A673 (cell line): Measurements from ENCODE around the gene TDP1. TPM values are rescaled to one million over a fixed set of nuclear protein-coding genes. Genes with fewer than 3 reads are reported as not detected.

Experiments
- Bru-seq: library from RNA; stranded (reverse); fragments of 400-500 nt; gene quantifications from one replicate; lab custom pipeline; 2021; lab: Mats Ljungman, UMichigan
- BruChase-seq, 2 experiments: library from RNA; stranded (reverse); fragments of 400-500 nt; gene quantifications; one replicate each; lab custom pipeline; 2021; lab: Mats Ljungman, UMichigan
- BruUV-seq: library from RNA; stranded (reverse); fragments of 400-500 nt; replicated peaks from 2 replicates; lab custom pipeline; 2021; lab: Mats Ljungman, UMichigan
- CTCF ChIA-PET: fragments of 300-600 bp; sonication (Branson Sonifier 250); formaldehyde crosslinking; loops from one replicate; lab custom pipeline; 2022; ENCODE audit warnings: antibody characterized with exemption; lab: Charles Lee
- POLR2A ChIA-PET: fragments of 300-600 bp; sonication (Branson Sonifier 250); formaldehyde crosslinking; loops from one replicate; lab custom pipeline; 2022; ENCODE audit warnings: antibody characterized with exemption; ENCODE audit not compliant: low non-redundant PET; lab: Charles Lee
- DNase-seq: peaks from one replicate; pipeline ENCODE4 v3.0.0-alpha.2; 2015; ENCODE audit warnings: low spot score
- H3K27ac ChIP-seq: fragments of 200-600 bp; sonication (generic); 2 replicates; pipeline ENCODE4 v1.5.1; 2016; ENCODE audit warnings: mixed run types, low read depth, mild to moderate bottlenecking, mixed read lengths, antibody characterized with exemption, low read length; ENCODE audit not compliant: poor library complexity, severe bottlenecking
- H3K27me3 ChIP-seq: fragments of 200-600 bp; sonication (generic); replicated peaks from 2 replicates; pipeline ENCODE4 v1.6.1; 2017; ENCODE audit warnings: mixed run types, low read depth, mild to moderate bottlenecking, mixed read lengths, antibody characterized with exemption, low read length; ENCODE audit not compliant: insufficient read depth, poor library complexity
- H3K36me3 ChIP-seq: fragments of 200-600 bp; sonication (generic); 2 replicates; pipeline ENCODE4 v1.6.1; 2016; ENCODE audit warnings: mixed run types, mild to moderate bottlenecking, mixed read lengths, antibody characterized with exemption, low read length; ENCODE audit not compliant: insufficient read depth, poor library complexity, severe bottlenecking
- H3K4me1 ChIP-seq: fragments of 200-600 bp; sonication (generic); 2 replicates; pipeline ENCODE4 v1.6.1; 2017; ENCODE audit warnings: mixed run types, mild to moderate bottlenecking, mixed read lengths, antibody characterized with exemption, low read length; ENCODE audit not compliant: insufficient read depth, poor library complexity, severe bottlenecking
- H3K4me3 ChIP-seq: fragments of 200-600 bp; sonication (generic); 2 replicates; pipeline ENCODE4 v1.5.1; 2016; ENCODE audit warnings: low read depth, mixed run types, mild to moderate bottlenecking, mixed read lengths, low read length; ENCODE audit not compliant: poor library complexity, severe bottlenecking
- H3K9me3 ChIP-seq: fragments of 200-600 bp; sonication (generic); 2 replicates; pipeline ENCODE4 v1.6.1; 2016; ENCODE audit warnings: mixed run types, low read depth, mild to moderate bottlenecking, mixed read lengths, antibody characterized with exemption, low read length; ENCODE audit not compliant: poor library complexity, severe bottlenecking
- CTCF ChIP-seq: fragments of 300-800, 200-600 bp; sonication (generic); conservative IDR thresholded peaks from 2 replicates; pipeline ENCODE4 v1.5.1; 2017; ENCODE audit warnings: low read depth, mild to moderate bottlenecking, antibody characterized with exemption, low read length, moderate library complexity, mixed read lengths
- EZH2 ChIP-seq: fragments of 200-600 bp; sonication (generic); IDR thresholded peaks from 2 replicates; pipeline ENCODE4 v1.6.1; 2017; ENCODE audit warnings: borderline replicate concordance, low read depth, mild to moderate bottlenecking, mixed read lengths, antibody characterized with exemption, low read length; ENCODE audit not compliant: poor library complexity, severe bottlenecking
- intact Hi-C: fragments of 100-400 bp; cut with micrococcal nuclease; formaldehyde crosslinking; loops from one replicate; pipeline ENCODE4 v1.10.0; 2022; ENCODE audit not compliant: unreplicated experiment
- long read RNA-seq: library from polyadenylated mRNA; stranded (forward); transcript quantifications from one replicate; pipeline ENCODE4 v2.0.0, GENCODE V29; 2022
- total RNA-seq: library from RNA; stranded (reverse); gene quantifications from 2 replicates; pipeline ENCODE4 v1.2.3, GENCODE V29; 2021

TDP1 gene
- 45.6 and 48.0 TPM in 2 replicates for total RNA-seq
- percentile 85 among the genes with signal in this experiment for Bru-seq, nascent RNA
- BruChase-seq, experiment 1, labeled RNA remaining after a 2-hour chase: percentile 76 among the genes with signal in this experiment
- percentile 65 among the genes with signal in this experiment for BruChase-seq, experiment 2, labeled RNA remaining after a 6-hour chase
- long read RNA-seq, transcript TDP1-203 (16 exons, 2,068 nt): major isoform, 35 of 129 reads
- long read RNA-seq, transcript TDP1-201 (17 exons, 3,702 nt): minor isoform, 20 of 129 reads
- long read RNA-seq, partial matches to known transcripts: 27 of 129 reads
- long read RNA-seq, other reads (novel, unspliced or antisense): 44 of 129 reads

GRCh38 chr14:89955745-89956660 lies at the start of gene TDP1:
TDP1 (plus strand) TSS chr14:89955927; CDS start chr14:89963115, 7,188 bp downstream.
- peaks cover 13% of the 10 kb centered on the region for H3K36me3 ChIP-seq
- peak; percentile 98 for DNase-seq
- no peaks in the 10 kb centered on the region for H3K9me3 ChIP-seq
- H3K4me3 ChIP-seq: peak within 1 kb of the TSS; percentile 95
- TF ChIP-seq CTCF: peak; percentile 24; the same call in 1 of the 2 replicates
- TF ChIP-seq EZH2: no peak
- no TSS peak for BruUV-seq
- ChIA-PET POLR2A (no interaction called here), CTCF (interaction anchor here (1.3 to 2.4 kb wide), 2 partner anchors 17 kb away, joined by 7 to 8 read pairs; no protein-coding TSS in a partner anchor)
- intact Hi-C loops: no loop called here
- H3K27me3 ChIP-seq: no peaks in the 10 kb centered on the region
- H3K27ac ChIP-seq: peak within 1 kb of the TSS; percentile 90
- H3K4me1 ChIP-seq: peaks cover 12% of the 10 kb centered on the region

GRCh38 chr14:89906000-89906399 lies 49.7 kb upstream of the TDP1 start:
- no peak for DNase-seq
- Histone ChIP-seq H3K9me3 (no peaks in the 10 kb centered on the region), H3K27me3 (no peaks in the 10 kb centered on the region), H3K4me1 (peaks cover 2% of the 10 kb centered on the region), H3K27ac (no peak overlapping the region), H3K36me3 (no peaks in the 10 kb centered on the region), H3K4me3 (no peak overlapping the region)
- BruUV-seq: no TSS peak
- TF ChIP-seq CTCF: no peak
- TF ChIP-seq EZH2: no peak
- intact Hi-C loops: no loop called here
- POLR2A ChIA-PET: no interaction called here
- CTCF ChIA-PET: no interaction called here

- TF ChIP-seq CTCF: no peak
- no peak for TF ChIP-seq EZH2
- Histone ChIP-seq H3K36me3 (no peaks in the 10 kb centered on the region), H3K4me1 (peaks cover 18% of the 10 kb centered on the region), H3K9me3 (no peaks in the 10 kb centered on the region), H3K4me3 (no peak overlapping the region), H3K27ac (no peak overlapping the region), H3K27me3 (no peaks in the 10 kb centered on the region)
- BruUV-seq: no TSS peak
- CTCF ChIA-PET: no interaction called here
- no peak for DNase-seq
- POLR2A ChIA-PET: no interaction called here
- intact Hi-C loops: no loop called here
These were observed 48.1 kb upstream of the TDP1 start for GRCh38 chr14:89907655-89908054.
